ENCODE measurements around the gene RBM24.

RBM24 gene

GRCh38 chr6:17281100-17281496, at the start of gene RBM24:
RBM24 (plus strand) TSS chr6:17281361; CDS start chr6:17281582, 221 bp downstream.
- DNase-seq, result peak; percentile 16

GRCh38 chr6:17233531-17233930, 47.6 kb upstream of the RBM24 start:
- no peak for DNase-seq

GRCh38 chr6:17237246-17237645, 43.9 kb upstream of the RBM24 start:
- DNase-seq, result no peak

DNA sequence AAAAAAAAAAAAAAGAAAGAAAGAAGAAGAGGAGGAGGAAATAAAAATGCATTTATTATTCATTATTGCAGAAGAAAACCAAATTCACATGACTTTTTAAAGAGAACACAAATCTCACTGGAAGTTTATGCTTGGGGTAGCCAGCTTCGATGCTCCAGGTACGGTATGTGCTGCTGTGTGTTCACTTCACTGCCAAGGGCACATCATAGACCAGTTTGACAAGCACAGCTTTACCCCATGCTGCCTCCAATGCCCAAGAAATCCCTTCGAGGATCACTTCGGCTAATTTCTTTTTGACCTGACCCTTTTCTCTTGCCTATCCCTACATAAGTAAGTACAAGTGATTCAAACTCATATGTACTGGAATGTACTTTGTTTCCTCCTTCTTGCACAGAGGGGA, 41.9 kb upstream of the RBM24 start:
- no peak for DNase-seq

DNA sequence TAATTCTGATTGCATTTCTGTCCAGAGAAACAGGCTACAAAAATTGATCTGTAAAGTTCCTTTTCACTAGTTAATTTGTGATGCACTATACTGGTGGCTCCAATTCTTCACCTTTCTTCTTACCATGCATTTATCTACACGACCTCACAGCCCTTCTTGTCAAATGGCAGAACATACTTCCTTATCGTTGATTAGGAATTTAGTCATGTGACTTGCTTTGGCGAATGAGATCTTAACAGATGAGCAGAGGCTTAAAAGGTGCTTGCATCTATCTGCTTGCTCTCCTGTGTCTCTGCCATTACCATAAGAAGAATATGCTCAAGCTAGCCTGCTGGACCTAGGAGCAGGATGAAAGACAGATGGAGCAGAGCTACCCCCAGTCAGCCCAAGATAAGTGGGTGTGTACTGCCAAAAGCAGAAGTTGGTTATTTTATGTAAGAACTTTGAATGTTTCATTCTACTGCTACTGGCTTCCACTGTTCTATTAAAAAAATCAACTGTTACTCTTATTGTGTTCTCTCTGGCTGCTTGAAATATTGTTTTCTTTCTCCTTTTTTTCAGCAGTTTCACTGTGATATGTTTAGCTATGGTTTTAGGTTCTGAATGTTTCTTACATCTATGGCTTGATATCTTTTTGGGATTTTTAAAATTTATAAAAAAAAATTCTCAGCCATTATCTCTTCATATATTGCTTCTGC, 40.2 kb upstream of the RBM24 start:
- no peak for DNase-seq

- no peak for DNase-seq
Measured at GRCh38 chr6:17242087-17242486, 39.1 kb upstream of the RBM24 start.

- DNase-seq, result no peak
Measured at GRCh38 chr6:17250237-17250636, 30.9 kb upstream of the RBM24 start.

DNA sequence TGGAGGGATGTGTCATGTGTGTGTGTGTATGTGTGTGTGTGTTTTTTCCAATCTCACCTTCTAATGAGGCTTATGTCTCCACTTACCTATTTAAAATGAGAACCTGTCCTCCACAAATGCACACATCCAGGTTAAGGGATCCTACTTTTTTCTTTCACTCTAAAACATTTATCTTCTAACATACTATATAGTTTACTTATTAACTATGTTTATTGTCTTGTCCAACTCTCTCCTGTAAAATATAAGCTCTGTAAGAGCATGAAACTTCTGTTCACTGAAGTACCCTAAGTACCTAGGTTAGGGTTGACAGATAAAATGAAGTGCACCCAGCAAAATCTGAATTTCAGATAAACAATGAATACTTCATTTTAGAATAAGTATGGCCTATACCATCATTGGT, 29.2 kb upstream of the RBM24 start:
- DNase-seq, result no peak

- no peak for DNase-seq
Measured at GRCh38 chr6:17258749-17259148, 22.4 kb upstream of the RBM24 start.

DNA sequence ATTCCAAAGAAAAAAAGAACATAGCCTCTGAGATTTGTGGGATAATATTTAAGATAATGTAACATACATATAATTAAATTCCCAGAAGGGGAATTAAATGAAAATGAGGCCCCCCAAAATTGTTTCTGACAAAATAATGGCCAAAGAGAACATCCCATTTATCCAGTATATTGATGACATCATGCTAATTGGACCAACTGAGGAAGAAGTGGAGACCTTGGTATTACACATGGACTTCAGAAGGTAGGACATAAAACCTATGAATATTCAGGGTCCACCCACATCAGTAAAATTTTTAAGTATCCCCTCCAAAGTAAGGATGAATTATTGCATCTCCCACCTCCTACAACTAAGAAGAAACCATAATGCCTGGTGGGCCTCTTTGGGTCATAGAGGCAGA, 15.6 kb upstream of the RBM24 start:
- no peak for DNase-seq

DNA sequence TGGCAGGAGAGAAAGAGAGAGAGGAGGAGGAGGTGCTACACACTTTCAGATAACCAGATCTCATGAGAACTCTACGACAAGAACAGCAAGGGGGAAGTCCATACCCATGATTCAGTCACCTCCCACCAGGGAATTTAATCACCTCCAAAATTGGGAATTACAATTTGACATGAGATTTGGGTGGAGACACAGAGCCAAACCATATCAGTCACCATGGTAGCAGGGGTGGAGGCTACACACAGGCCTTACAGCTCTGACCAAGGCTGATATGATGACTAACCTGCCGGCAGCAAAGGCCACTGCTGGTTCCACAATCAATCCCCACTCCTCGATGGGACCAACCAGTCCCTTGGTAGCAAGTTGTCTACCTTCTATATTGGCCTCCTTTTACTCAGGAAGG, 13.6 kb upstream of the RBM24 start:
- no peak for DNase-seq

DNA sequence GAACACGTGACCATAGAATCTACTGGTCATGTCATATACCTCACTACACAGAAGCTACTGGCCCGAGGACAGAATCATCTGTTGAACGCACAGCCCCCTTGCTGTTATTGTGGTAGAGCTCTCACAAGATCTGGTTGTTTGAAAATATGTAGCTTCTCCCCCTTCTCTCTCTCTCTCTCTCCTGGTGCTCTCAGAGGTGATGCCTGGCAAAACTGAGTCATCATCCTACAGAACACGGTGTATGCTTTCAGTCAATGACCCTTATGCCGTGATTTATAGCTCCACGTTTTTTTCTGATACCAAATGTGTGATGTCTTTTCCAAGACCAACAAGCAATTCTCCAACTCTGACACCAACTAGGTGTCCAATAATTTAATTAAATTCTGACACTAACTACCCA, 13.0 kb upstream of the RBM24 start:
- no peak for DNase-seq

DNA sequence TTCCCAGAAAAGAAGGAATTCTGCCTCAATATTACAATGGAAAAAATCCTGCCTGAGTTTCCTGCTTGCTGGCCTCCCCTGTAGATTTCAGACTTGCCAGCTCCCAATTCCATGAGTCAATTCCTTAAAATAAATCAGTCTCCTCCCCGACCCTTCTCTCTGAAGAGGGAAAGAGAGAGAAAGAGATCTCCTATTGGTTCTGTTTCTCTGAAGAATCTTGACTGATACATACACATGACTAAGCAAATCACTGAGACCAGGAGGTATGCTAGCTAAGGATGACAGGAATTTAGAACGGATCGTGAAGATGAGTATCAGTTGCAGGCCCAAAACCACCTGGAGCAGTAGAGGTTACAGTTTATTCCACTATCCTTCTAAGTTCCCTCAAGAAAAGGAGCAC, 11.3 kb upstream of the RBM24 start:
- DNase-seq, result no peak

- no peak for DNase-seq
Measured at GRCh38 chr6:17271628-17272027, 9.5 kb upstream of the RBM24 start.

GRCh38 chr6:17276766-17277165, 4.4 kb upstream of the RBM24 start:
- DNase-seq, result no peak

- DNase-seq, result no peak
Measured at GRCh38 chr6:17277256-17277655, 3.9 kb upstream of the RBM24 start.

- no peak for DNase-seq
Measured at GRCh38 chr6:17278289-17279063, 2.7 kb upstream of the RBM24 start.

GRCh38 chr6:17280138-17280537, 1.0 kb upstream of the RBM24 start:
- no peak for DNase-seq

DNA sequence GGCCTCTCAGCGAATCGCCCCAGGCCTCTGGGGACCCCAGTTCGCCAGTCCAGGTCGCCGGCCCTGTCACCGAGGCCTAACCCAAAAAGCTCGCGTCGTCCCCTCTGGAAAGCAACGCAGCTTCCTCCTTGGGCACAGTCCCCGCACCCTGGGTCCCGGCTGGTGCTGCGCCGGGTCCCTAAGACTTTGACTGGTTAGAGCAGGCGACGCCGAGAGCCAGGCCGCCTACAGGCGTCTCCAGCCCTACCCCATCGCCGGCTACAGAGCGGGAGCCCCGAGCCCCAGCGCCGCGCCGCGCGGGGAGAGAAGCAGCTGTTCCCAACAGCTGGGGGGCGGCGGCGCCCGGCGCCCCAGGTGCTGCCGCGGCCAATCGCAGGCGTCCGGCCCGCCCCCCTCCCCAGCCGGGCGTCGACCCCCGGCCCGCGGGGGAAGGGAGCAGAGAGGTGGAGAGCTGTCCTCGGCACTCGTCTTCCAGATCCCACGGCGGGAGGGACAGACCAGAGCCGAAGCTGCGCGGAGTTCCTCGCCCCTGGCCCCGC, 540 bp upstream of the RBM24 start:
- no peak for DNase-seq

DNA sequence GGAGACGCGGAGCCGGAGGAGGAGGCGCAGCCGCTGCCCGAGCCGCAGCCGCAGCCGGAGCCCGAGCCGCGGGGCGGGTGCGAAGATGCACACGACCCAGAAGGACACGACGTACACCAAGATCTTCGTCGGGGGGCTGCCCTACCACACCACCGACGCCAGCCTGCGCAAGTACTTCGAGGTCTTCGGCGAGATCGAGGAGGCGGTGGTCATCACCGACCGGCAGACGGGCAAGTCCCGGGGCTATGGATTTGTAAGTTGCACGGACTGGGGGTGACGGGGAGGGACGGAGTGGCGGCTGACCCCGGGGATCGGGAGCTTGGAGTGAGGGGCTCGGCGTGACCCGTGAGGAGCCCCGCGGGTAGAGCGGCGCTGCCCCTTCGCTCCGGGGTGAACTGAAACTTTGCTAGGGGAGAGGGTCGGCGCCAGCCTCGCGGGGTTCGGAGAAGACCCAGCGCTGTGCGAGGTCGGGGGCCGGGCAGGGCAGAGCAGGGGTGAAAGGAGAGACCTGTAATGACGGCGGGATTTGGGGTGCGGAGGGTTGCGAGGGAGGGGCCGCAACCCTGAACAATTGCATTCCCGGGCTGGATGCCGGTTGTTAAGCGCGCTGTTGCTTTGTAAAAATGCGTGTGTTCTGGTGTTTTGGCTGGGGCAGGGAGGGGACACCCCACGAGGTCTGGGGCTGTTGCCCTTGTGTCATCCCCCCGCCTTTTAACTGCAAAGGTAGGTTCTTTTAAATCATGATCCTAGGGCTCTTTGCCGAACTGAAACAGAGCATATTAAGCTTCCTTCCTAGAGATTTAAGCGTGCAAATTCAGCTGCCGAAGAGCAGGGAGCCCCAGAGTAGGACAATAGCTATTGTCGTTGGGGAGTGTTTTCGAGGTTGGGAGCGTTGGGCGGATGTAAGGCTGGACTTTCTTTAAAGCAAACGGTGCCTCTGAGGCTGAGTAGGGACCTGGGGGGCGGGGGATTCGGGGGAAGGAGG, 628 bp downstream of the RBM24 start:
- DNase-seq, result no peak

DNA sequence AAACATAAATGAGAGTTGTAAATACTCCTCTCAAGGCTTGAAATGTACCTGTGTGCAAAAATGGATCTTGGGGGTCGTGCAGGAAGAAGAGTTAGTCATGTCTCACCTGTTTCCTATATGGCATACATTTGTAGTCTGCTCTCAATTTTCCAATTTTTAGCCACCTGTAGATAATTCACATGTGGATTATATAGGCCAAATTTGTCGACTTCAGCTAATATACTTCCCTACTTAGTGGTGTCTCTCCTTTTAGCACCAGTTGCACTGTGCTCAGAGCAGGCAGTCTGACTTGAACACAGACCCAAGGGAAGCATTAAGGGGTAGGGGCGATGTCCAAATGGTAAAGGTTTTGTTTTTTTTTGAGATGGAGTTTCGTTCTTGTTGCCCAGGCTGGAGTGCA, 1.9 kb downstream of the RBM24 start:
- no peak for DNase-seq

- DNase-seq, result no peak
Measured at GRCh38 chr6:17289630-17290061, 8.5 kb downstream of the RBM24 start.

DNA sequence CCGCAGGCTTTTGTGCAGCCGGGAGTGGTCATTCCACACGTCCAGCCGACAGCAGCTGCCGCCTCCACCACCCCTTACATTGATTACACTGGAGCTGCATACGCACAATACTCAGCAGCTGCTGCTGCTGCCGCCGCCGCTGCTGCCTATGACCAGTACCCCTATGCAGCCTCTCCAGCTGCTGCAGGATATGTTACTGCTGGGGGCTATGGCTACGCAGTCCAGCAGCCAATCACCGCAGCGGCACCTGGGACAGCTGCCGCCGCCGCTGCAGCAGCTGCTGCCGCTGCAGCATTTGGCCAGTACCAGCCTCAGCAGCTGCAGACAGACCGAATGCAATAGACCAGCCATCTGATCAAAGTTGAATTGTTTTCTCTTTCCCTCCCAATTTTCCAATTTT, 10.6 kb downstream of the RBM24 start:
- no peak for DNase-seq

Data from midbrain (tissue), 1 donor.